Loucy (cell line): ENCODE results near the gene BCAR3.
"Not testable (repeated sequence)": the region's sequence is repeated elsewhere in the genome, so short reads cannot be mapped to it uniquely, and the experiment has no call there.

Source experiments
- EZH2phosphoT487 ChIP-seq: fragments of 200-600 bp; IDR thresholded peaks from 2 replicates; pipeline ENCODE4 v1.6.1; 2018; ENCODE audit warnings: antibody characterized with exemption, mild to moderate bottlenecking, moderate library complexity, borderline replicate concordance
- TF ChIP-seq, protein P1 (sequence below): fragments of 200-600 bp; sonication (generic); conservative IDR thresholded peaks from 2 replicates; pipeline ENCODE4 v1.5.1; 2014; ENCODE audit warnings: mild to moderate bottlenecking, antibody characterized with exemption, low read length

DNA sequence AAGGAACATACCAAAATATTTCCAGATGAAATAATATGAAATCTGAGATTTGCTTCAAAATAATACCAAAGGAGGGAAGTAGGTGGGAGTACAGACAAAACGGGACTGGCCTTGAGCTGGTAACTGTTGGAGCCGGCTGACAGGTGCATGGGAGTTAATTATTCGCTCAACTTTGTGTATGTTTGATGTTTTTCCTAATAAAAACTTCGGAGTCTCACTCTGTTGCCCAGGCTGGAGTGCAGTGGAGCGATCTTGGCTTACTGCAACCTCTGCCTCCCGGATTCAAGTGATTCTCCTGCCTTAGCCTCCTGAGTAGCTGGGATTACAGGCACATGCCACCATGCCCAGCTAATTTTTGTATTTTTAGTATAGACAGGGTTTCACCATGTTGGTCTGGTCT is 7.6 kb downstream of the BCAR3 start:
- TF ChIP-seq, protein P1, sequence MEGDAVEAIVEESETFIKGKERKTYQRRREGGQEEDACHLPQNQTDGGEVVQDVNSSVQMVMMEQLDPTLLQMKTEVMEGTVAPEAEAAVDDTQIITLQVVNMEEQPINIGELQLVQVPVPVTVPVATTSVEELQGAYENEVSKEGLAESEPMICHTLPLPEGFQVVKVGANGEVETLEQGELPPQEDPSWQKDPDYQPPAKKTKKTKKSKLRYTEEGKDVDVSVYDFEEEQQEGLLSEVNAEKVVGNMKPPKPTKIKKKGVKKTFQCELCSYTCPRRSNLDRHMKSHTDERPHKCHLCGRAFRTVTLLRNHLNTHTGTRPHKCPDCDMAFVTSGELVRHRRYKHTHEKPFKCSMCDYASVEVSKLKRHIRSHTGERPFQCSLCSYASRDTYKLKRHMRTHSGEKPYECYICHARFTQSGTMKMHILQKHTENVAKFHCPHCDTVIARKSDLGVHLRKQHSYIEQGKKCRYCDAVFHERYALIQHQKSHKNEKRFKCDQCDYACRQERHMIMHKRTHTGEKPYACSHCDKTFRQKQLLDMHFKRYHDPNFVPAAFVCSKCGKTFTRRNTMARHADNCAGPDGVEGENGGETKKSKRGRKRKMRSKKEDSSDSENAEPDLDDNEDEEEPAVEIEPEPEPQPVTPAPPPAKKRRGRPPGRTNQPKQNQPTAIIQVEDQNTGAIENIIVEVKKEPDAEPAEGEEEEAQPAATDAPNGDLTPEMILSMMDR, result not testable (repeated sequence)
- TF ChIP-seq EZH2phosphoT487, result not testable (repeated sequence)
